ENCODE measurements around the gene HOXB1. TPM values are rescaled to one million over a fixed set of nuclear protein-coding genes. Genes with fewer than 3 reads are reported as not detected.

The HOXB1 gene
- total RNA-seq, 1 donor from 2014 or later: not detected

GRCh38 chr17:48523010-48523409 is 7.8 kb downstream of the HOXB1 start:
- H3K27me3 Mint-ChIP-seq (ENCODE audit: unreplicated experiment): peaks cover 65% of the 10 kb centered on the region
- DNase-seq (ENCODE audit: extremely low spot score, unreplicated experiment): no peak
- no peak for TF ChIP-seq CTCF (IDR thresholded peaks at IDR 0.05)
- no peak overlapping the region for H3K4me3 Mint-ChIP-seq (ENCODE audit: unreplicated experiment)
- H3K36me3 Mint-ChIP-seq (ENCODE audit: unreplicated experiment): no peaks in the 10 kb centered on the region
- H3K27ac Mint-ChIP-seq (ENCODE audit: unreplicated experiment): no peak overlapping the region
- H3K9me3 Mint-ChIP-seq (ENCODE audit: unreplicated experiment): no peaks in the 10 kb centered on the region
- H3K4me1 Mint-ChIP-seq (ENCODE audit: unreplicated experiment): no peaks in the 10 kb centered on the region

- Mint-ChIP-seq H3K27ac (ENCODE audit: unreplicated experiment) (no peak overlapping the region), H3K4me3 (ENCODE audit: unreplicated experiment) (no peak overlapping the region), H3K4me1 (ENCODE audit: unreplicated experiment) (no peaks in the 10 kb centered on the region), H3K27me3 (ENCODE audit: unreplicated experiment) (peaks cover 66% of the 10 kb centered on the region), H3K36me3 (ENCODE audit: unreplicated experiment) (no peaks in the 10 kb centered on the region), H3K9me3 (ENCODE audit: unreplicated experiment) (no peaks in the 10 kb centered on the region)
- DNase-seq (ENCODE audit: extremely low spot score, unreplicated experiment): no peak
- no peak for TF ChIP-seq CTCF (IDR thresholded peaks at IDR 0.05)
Observed at GRCh38 chr17:48522031-48522653, 8.7 kb downstream of the HOXB1 start.

GRCh38 chr17:48520631-48521079 is 10.2 kb downstream of the HOXB1 start:
- no peak for TF ChIP-seq CTCF (IDR thresholded peaks at IDR 0.05)
- H3K4me3 Mint-ChIP-seq (ENCODE audit: unreplicated experiment): no peak overlapping the region
- H3K9me3 Mint-ChIP-seq (ENCODE audit: unreplicated experiment): no peaks in the 10 kb centered on the region
- no peaks in the 10 kb centered on the region for H3K36me3 Mint-ChIP-seq (ENCODE audit: unreplicated experiment)
- DNase-seq (ENCODE audit: extremely low spot score, unreplicated experiment): no peak
- no peak overlapping the region for H3K27ac Mint-ChIP-seq (ENCODE audit: unreplicated experiment)
- no peaks in the 10 kb centered on the region for H3K4me1 Mint-ChIP-seq (ENCODE audit: unreplicated experiment)
- H3K27me3 Mint-ChIP-seq (ENCODE audit: unreplicated experiment): peaks cover 62% of the 10 kb centered on the region

- H3K9me3 Mint-ChIP-seq (ENCODE audit: unreplicated experiment): no peaks in the 10 kb centered on the region
- no peak overlapping the region for H3K27ac Mint-ChIP-seq (ENCODE audit: unreplicated experiment)
- TF ChIP-seq CTCF (IDR thresholded peaks at IDR 0.05): no peak
- no peak overlapping the region for H3K4me3 Mint-ChIP-seq (ENCODE audit: unreplicated experiment)
- H3K27me3 Mint-ChIP-seq (ENCODE audit: unreplicated experiment): peaks cover 57% of the 10 kb centered on the region
- no peaks in the 10 kb centered on the region for H3K4me1 Mint-ChIP-seq (ENCODE audit: unreplicated experiment)
- H3K36me3 Mint-ChIP-seq (ENCODE audit: unreplicated experiment): no peaks in the 10 kb centered on the region
- DNase-seq (ENCODE audit: extremely low spot score, unreplicated experiment): no peak
Observed at GRCh38 chr17:48519427-48519826, 11.4 kb downstream of the HOXB1 start.

GRCh38 chr17:48517478-48517877 is 13.3 kb downstream of the HOXB1 start:
- TF ChIP-seq CTCF (IDR thresholded peaks at IDR 0.05): no peak
- Mint-ChIP-seq H3K4me1 (ENCODE audit: unreplicated experiment) (no peaks in the 10 kb centered on the region), H3K4me3 (ENCODE audit: unreplicated experiment) (no peak overlapping the region), H3K27me3 (ENCODE audit: unreplicated experiment) (peaks cover 47% of the 10 kb centered on the region), H3K9me3 (ENCODE audit: unreplicated experiment) (no peaks in the 10 kb centered on the region), H3K36me3 (ENCODE audit: unreplicated experiment) (no peaks in the 10 kb centered on the region), H3K27ac (ENCODE audit: unreplicated experiment) (no peak overlapping the region)
- no peak for DNase-seq (ENCODE audit: extremely low spot score, unreplicated experiment)

All from osteocyte (in vitro differentiated cells).